Activated T-cell treated with anti-CD3 and anti-CD28 coated beads, Interleukin-2, amount 50 U/mL, for 72 hours (primary cell): ENCODE results near the gene C9orf50. TPM values are rescaled to one million over a fixed set of nuclear protein-coding genes. Genes with fewer than 3 reads are reported as not detected.

Experiments used
- ATAC-seq, 2 donors: fragments of 150-1000 bp; cut with Tn5 transposase; replicated peaks in 1 of 2; 2 replicates each; pipeline ENCODE4 v1.10.0; 2021; ENCODE audit warnings: moderate library complexity in 2 of 2, mild to moderate bottlenecking in 1 of 2
- DNase-seq, 2 donors: peaks; one replicate each; pipeline ENCODE4 v3.0.0; 2021 to 2022; ENCODE audit warnings: mixed read lengths in 1 of 2
- H3K27ac Mint-ChIP-seq: one replicate; pipeline ENCODE4 v1.8.0; 2022; ENCODE audit warnings: mild to moderate bottlenecking, moderate library complexity, mixed read lengths
- H3K27me3 Mint-ChIP-seq: one replicate; pipeline ENCODE4 v1.8.0; 2022; ENCODE audit warnings: low read depth, mixed read lengths
- H3K36me3 Mint-ChIP-seq, 2 donors: one replicate each; pipeline ENCODE4 v1.8.0; 2022; ENCODE audit warnings: mixed read lengths in 2 of 2, mild to moderate bottlenecking in 1 of 2; ENCODE audit not compliant: insufficient read depth in 2 of 2
- H3K4me1 Mint-ChIP-seq: one replicate; pipeline ENCODE4 v1.8.0; 2022; ENCODE audit warnings: low read depth, mixed read lengths
- H3K4me3 Mint-ChIP-seq, 2 donors: one replicate each; pipeline ENCODE4 v1.8.0; 2022; ENCODE audit warnings: mild to moderate bottlenecking in 2 of 2, mixed read lengths in 2 of 2, moderate library complexity in 2 of 2
- H3K9me3 Mint-ChIP-seq, 2 donors: one replicate each; pipeline ENCODE4 v1.8.0; 2022; ENCODE audit warnings: mixed read lengths in 2 of 2
- total RNA-seq, 2 donors: library from RNA; stranded (reverse); gene quantifications; one replicate each; pipeline ENCODE4 v1.2.3, GENCODE V29; 2022

Gene C9orf50
- total RNA-seq, 2 donors from 2014 or later = 0.31 TPM; not detected in 1

GRCh38 chr9:129581505-129582189 is 39.3 kb downstream of the C9orf50 start:
- DNase-seq = no peak

GRCh38 chr9:129580211-129580915 is 40.5 kb downstream of the C9orf50 start:
- peaks cover 59% of the 10 kb centered on the region for H3K4me1 Mint-ChIP-seq
- H3K27ac Mint-ChIP-seq = no peak overlapping the region
- H3K36me3 Mint-ChIP-seq = no peaks in the 10 kb centered on the region
- H3K9me3 Mint-ChIP-seq = peaks cover 1 to 2% of the 10 kb centered on the region in 2 donors
- ATAC-seq = peak; percentile 43 to 59
- peak overlapping the region; percentile 22 to 43 for H3K4me3 Mint-ChIP-seq
- peaks cover 6% of the 10 kb centered on the region for H3K27me3 Mint-ChIP-seq
- DNase-seq = peak; percentile 44 to 54

More at GRCh38 chr9:129581505-129582189, 39.3 kb downstream of the C9orf50 start:
- Mint-ChIP-seq H3K4me3 (no peak overlapping the region), H3K27me3 (no peaks in the 10 kb centered on the region), H3K9me3 (peaks cover 0 to 2% of the 10 kb centered on the region in 2 donors), H3K36me3 (no peaks in the 10 kb centered on the region), H3K4me1 (peaks cover 64% of the 10 kb centered on the region), H3K27ac (no peak overlapping the region)
- no peak for ATAC-seq

GRCh38 chr9:129579294-129579693 is 41.6 kb downstream of the C9orf50 start:
- Mint-ChIP-seq H3K27me3 (peaks cover 6% of the 10 kb centered on the region), H3K36me3 (no peaks in the 10 kb centered on the region), H3K9me3 (peaks cover 0 to 1% of the 10 kb centered on the region in 2 donors), H3K4me3 (peak overlapping the region in 1 of 2 donors; percentile 20), H3K4me1 (peaks cover 54% of the 10 kb centered on the region), H3K27ac (no peak overlapping the region)
- DNase-seq (no peak), ATAC-seq (no peak)

GRCh38 chr9:129576546-129577543 is 44.1 kb downstream of the C9orf50 start:
- Mint-ChIP-seq H3K4me3 (no peak overlapping the region), H3K27ac (no peak overlapping the region), H3K27me3 (peaks cover 6% of the 10 kb centered on the region), H3K36me3 (peaks cover 0 to 6% of the 10 kb centered on the region in 2 donors), H3K9me3 (peaks cover 2 to 5% of the 10 kb centered on the region in 2 donors), H3K4me1 (peaks cover 30% of the 10 kb centered on the region)
- ATAC-seq (no peak), DNase-seq (no peak)

GRCh38 chr9:129575818-129576217 is 45.1 kb downstream of the C9orf50 start:
- Mint-ChIP-seq H3K9me3 (peaks cover 2 to 5% of the 10 kb centered on the region in 2 donors), H3K4me3 (no peak overlapping the region), H3K27ac (no peak overlapping the region), H3K27me3 (peaks cover 6% of the 10 kb centered on the region), H3K36me3 (peaks cover 0 to 6% of the 10 kb centered on the region in 2 donors), H3K4me1 (peaks cover 27% of the 10 kb centered on the region)
- ATAC-seq (no peak), DNase-seq (no peak)

- Mint-ChIP-seq H3K4me1 (peaks cover 27% of the 10 kb centered on the region), H3K4me3 (no peak overlapping the region), H3K9me3 (peaks cover 2 to 5% of the 10 kb centered on the region in 2 donors), H3K27me3 (peaks cover 9% of the 10 kb centered on the region), H3K36me3 (peaks cover 0 to 6% of the 10 kb centered on the region in 2 donors), H3K27ac (no peak overlapping the region)
- ATAC-seq (no peak), DNase-seq (no peak)
Observed at GRCh38 chr9:129574911-129575585, 45.9 kb downstream of the C9orf50 start.

GRCh38 chr9:129573977-129574376 is 46.9 kb downstream of the C9orf50 start:
- no peak overlapping the region for H3K4me3 Mint-ChIP-seq
- ATAC-seq (no peak), DNase-seq (no peak)
- peaks cover 2 to 5% of the 10 kb centered on the region in 2 donors for H3K9me3 Mint-ChIP-seq
- H3K4me1 Mint-ChIP-seq = peaks cover 26% of the 10 kb centered on the region
- H3K27ac Mint-ChIP-seq = no peak overlapping the region
- peaks cover 18% of the 10 kb centered on the region for H3K27me3 Mint-ChIP-seq
- H3K36me3 Mint-ChIP-seq = peaks cover 0 to 6% of the 10 kb centered on the region in 2 donors

- H3K4me1 Mint-ChIP-seq = peaks cover 25% of the 10 kb centered on the region
- no peak overlapping the region for H3K27ac Mint-ChIP-seq
- peaks cover 26% of the 10 kb centered on the region for H3K27me3 Mint-ChIP-seq
- DNase-seq (no peak), ATAC-seq (no peak)
- H3K4me3 Mint-ChIP-seq = no peak overlapping the region
- H3K9me3 Mint-ChIP-seq = peaks cover 2 to 5% of the 10 kb centered on the region in 2 donors
- H3K36me3 Mint-ChIP-seq = peaks cover 0 to 6% of the 10 kb centered on the region in 2 donors
Observed at GRCh38 chr9:129572517-129572916, 48.4 kb downstream of the C9orf50 start.

GRCh38 chr9:129572052-129572425 is 48.9 kb downstream of the C9orf50 start:
- no peak for DNase-seq
- no peak overlapping the region for H3K27ac Mint-ChIP-seq
- no peak for ATAC-seq

GRCh38 chr9:129571298-129572051 is 49.4 kb downstream of the C9orf50 start:
- Mint-ChIP-seq H3K27ac (no peak overlapping the region), H3K27me3 (peaks cover 31% of the 10 kb centered on the region), H3K36me3 (peaks cover 0 to 6% of the 10 kb centered on the region in 2 donors), H3K9me3 (peaks cover 2 to 5% of the 10 kb centered on the region in 2 donors), H3K4me1 (peaks cover 21% of the 10 kb centered on the region), H3K4me3 (no peak overlapping the region)
- ATAC-seq (no peak), DNase-seq (no peak)

More at GRCh38 chr9:129572052-129572425, 48.9 kb downstream of the C9orf50 start:
- peaks cover 0 to 6% of the 10 kb centered on the region in 2 donors for H3K36me3 Mint-ChIP-seq
- no peak overlapping the region for H3K4me3 Mint-ChIP-seq
- H3K27me3 Mint-ChIP-seq = peaks cover 30% of the 10 kb centered on the region
- peaks cover 2 to 5% of the 10 kb centered on the region in 2 donors for H3K9me3 Mint-ChIP-seq
- peaks cover 23% of the 10 kb centered on the region for H3K4me1 Mint-ChIP-seq

GRCh38 chr9:129570450-129571297 is 50.2 kb downstream of the C9orf50 start:
- DNase-seq = no peak

More at GRCh38 chr9:129570450-129571297, 50.2 kb downstream of the C9orf50 start:
- peak; percentile 33 to 39 for ATAC-seq
- H3K9me3 Mint-ChIP-seq = peaks cover 2 to 4% of the 10 kb centered on the region in 2 donors
- H3K27ac Mint-ChIP-seq = no peak overlapping the region
- peaks cover 21% of the 10 kb centered on the region for H3K4me1 Mint-ChIP-seq
- H3K4me3 Mint-ChIP-seq = no peak overlapping the region
- H3K27me3 Mint-ChIP-seq = peaks cover 25% of the 10 kb centered on the region
- H3K36me3 Mint-ChIP-seq = peaks cover 0 to 6% of the 10 kb centered on the region in 2 donors
